SK-N-SH (cell line): ENCODE measurements around the gene PPP6R2.

Experiments
- ELF1 ChIP-seq: IDR thresholded peaks from 2 replicates; pipeline ENCODE4 v1.4.0; 2012
- EZH2phosphoT487 ChIP-seq: fragments of 200-600 bp; sonication (generic); IDR thresholded peaks from 2 replicates; pipeline ENCODE4 v1.6.1; 2017; ENCODE audit warnings: low read depth, mixed run types, mild to moderate bottlenecking, antibody characterized with exemption, moderate library complexity, borderline replicate concordance
- GABPA ChIP-seq: IDR thresholded peaks from 2 replicates; pipeline ENCODE4 v1.4.0; 2012; ENCODE audit warnings: low read depth, mild to moderate bottlenecking
- GATA2 ChIP-seq: sonication (generic); formaldehyde crosslinking; IDR thresholded peaks from 2 replicates; pipeline ENCODE4 v1.5.0; 2020; ENCODE audit warnings: mild to moderate bottlenecking, missing genetic modification reagents
- NRF1 ChIP-seq: IDR thresholded peaks from 2 replicates; pipeline ENCODE4 v1.6.1; 2012; ENCODE audit warnings: low read depth, mild to moderate bottlenecking, low read length
- POLR2AphosphoS5 ChIP-seq: IDR thresholded peaks from 2 replicates; pipeline ENCODE4 v1.6.1; 2012; ENCODE audit warnings: low read depth, low read length
- SMC3 ChIP-seq: IDR thresholded peaks from 2 replicates; pipeline ENCODE4 v1.6.1; 2012; ENCODE audit warnings: low read depth, low read length, improper control_type of control experiment
- TAF1 ChIP-seq: IDR thresholded peaks from 2 replicates; pipeline ENCODE4 v1.6.1; 2012; ENCODE audit warnings: low read depth, mild to moderate bottlenecking, low read length, moderate library complexity, borderline replicate concordance
- TCF12 ChIP-seq: IDR thresholded peaks from 2 replicates; pipeline ENCODE4 v1.4.0; 2012
- USF2 ChIP-seq: fragments of 150-350 bp; IDR thresholded peaks from 2 replicates; pipeline ENCODE4 v1.6.1; 2017; ENCODE audit warnings: antibody characterized with exemption, low read length, low read depth, borderline replicate concordance
- TF ChIP-seq, protein P1 (sequence below): IDR thresholded peaks from 2 replicates; pipeline ENCODE4 v1.4.0; 2012; ENCODE audit warnings: low read depth
- TF ChIP-seq, protein P2 (sequence below): fragments of 200-600 bp; sonication (generic); IDR thresholded peaks from 2 replicates; pipeline ENCODE4 v1.6.1; 2017; ENCODE audit warnings: antibody characterized with exemption, mild to moderate bottlenecking, moderate library complexity
- TF ChIP-seq, protein P3 (sequence below): IDR thresholded peaks from 2 replicates; pipeline ENCODE4; 2012

DNA sequence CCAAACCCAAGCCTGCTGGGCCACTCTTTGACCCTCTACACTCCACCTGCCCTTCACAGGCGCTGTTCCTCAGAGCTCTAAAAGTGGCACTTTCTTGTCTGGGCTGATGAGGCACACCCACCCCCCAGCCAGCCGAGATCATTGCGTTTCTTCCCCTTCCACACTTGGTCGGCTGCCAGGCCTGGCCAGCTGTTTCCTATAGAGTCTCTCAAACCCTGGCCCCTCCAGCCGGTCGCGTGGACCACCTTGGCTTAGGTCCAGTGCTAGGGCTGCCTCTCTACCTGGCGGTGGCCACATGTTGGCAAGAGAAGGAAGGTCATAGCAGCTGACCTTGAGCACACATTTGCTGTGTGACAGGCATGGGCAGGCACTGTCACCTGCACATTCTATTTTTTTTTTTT lies 60.6 kb downstream of the PPP6R2 start:
- TF ChIP-seq TCF12 (no peak), POLR2AphosphoS5 (no peak), TAF1 (no peak), ELF1 (no peak), GABPA (no peak), GATA2 (CRISPR knock-in tag) (no peak), SMC3 (no peak), EZH2phosphoT487 (no peak), USF2 (no peak), NRF1 (no peak)
- TF ChIP-seq, protein P1, sequence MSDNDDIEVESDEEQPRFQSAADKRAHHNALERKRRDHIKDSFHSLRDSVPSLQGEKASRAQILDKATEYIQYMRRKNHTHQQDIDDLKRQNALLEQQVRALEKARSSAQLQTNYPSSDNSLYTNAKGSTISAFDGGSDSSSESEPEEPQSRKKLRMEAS: no peak
- TF ChIP-seq, protein P2, sequence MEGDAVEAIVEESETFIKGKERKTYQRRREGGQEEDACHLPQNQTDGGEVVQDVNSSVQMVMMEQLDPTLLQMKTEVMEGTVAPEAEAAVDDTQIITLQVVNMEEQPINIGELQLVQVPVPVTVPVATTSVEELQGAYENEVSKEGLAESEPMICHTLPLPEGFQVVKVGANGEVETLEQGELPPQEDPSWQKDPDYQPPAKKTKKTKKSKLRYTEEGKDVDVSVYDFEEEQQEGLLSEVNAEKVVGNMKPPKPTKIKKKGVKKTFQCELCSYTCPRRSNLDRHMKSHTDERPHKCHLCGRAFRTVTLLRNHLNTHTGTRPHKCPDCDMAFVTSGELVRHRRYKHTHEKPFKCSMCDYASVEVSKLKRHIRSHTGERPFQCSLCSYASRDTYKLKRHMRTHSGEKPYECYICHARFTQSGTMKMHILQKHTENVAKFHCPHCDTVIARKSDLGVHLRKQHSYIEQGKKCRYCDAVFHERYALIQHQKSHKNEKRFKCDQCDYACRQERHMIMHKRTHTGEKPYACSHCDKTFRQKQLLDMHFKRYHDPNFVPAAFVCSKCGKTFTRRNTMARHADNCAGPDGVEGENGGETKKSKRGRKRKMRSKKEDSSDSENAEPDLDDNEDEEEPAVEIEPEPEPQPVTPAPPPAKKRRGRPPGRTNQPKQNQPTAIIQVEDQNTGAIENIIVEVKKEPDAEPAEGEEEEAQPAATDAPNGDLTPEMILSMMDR: no peak
- TF ChIP-seq, protein P3, sequence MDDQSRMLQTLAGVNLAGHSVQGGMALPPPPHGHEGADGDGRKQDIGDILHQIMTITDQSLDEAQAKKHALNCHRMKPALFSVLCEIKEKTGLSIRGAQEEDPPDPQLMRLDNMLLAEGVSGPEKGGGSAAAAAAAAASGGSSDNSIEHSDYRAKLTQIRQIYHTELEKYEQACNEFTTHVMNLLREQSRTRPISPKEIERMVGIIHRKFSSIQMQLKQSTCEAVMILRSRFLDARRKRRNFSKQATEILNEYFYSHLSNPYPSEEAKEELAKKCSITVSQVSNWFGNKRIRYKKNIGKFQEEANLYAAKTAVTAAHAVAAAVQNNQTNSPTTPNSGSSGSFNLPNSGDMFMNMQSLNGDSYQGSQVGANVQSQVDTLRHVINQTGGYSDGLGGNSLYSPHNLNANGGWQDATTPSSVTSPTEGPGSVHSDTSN: no peak
